HEK293 (cell line): ENCODE results near the gene ELF1.

Experiments
- CTCF ChIA-PET: fragments of 350-600 bp; formaldehyde crosslinking; extraction: SDS; loops from one replicate; lab custom pipeline; 2021; ENCODE audit warnings: antibody characterized with exemption; lab: Yijun Ruan, JAX
- POLR2A ChIA-PET: fragments of 300-600 bp; formaldehyde crosslinking; extraction: SDS; loops from one replicate; lab custom pipeline; 2020; ENCODE audit warnings: antibody characterized with exemption, inconsistent platforms; lab: Yijun Ruan, JAX
- H3K27ac ChIP-seq: fragments of 200-500 bp; sonication (Bioruptor generic); 2 replicates; pipeline ENCODE4 v1.5.1; 2014; ENCODE audit warnings: low read depth, low read length, control low read depth, inconsistent platforms; ENCODE audit errors: extremely low read depth
- H3K36me3 ChIP-seq, 2 experiments: fragments of 200-500 bp in 1 of 2; sonication (Bioruptor generic) in 1 of 2; 1 replicate in 1 of 2; 2 replicates in 1 of 2; pipeline ENCODE4 v1.5.1; 2014 to 2017; ENCODE audit warnings: inconsistent platforms in 2 of 2, low read length in 2 of 2; ENCODE audit not compliant: control insufficient read depth in 2 of 2, insufficient read depth in 1 of 2
- H3K4me1 ChIP-seq: fragments of 200-500 bp; sonication (Bioruptor generic); 2 replicates; pipeline ENCODE4 v1.5.1; 2014; ENCODE audit warnings: mild to moderate bottlenecking, low read length, inconsistent platforms; ENCODE audit not compliant: control insufficient read depth, insufficient read depth
- H3K4me3 ChIP-seq: 2 replicates; pipeline ENCODE4 v1.5.1; 2011; ENCODE audit warnings: low read depth, mild to moderate bottlenecking, control low read depth, low read length, moderate library complexity
- H3K9me3 ChIP-seq: fragments of 200-500 bp; sonication (Bioruptor generic); 2 replicates; pipeline ENCODE4 v1.5.1; 2014; ENCODE audit warnings: low read depth, low read length, inconsistent platforms; ENCODE audit not compliant: control insufficient read depth, insufficient read depth
- FEZF1 ChIP-seq: fragments of 450-650 bp; formaldehyde crosslinking; IDR thresholded peaks from 2 replicates; pipeline ENCODE4 v1.5.1; 2016; ENCODE audit warnings: missing biosample characterization, missing genetic modification characterization
- GLIS1 ChIP-seq: fragments of 450-650 bp; formaldehyde crosslinking; IDR thresholded peaks from 2 replicates; pipeline ENCODE4 v1.5.1; 2016; ENCODE audit warnings: missing biosample characterization, missing genetic modification characterization
- PRDM4 ChIP-seq: fragments of 450-650 bp; formaldehyde crosslinking; IDR thresholded peaks from 2 replicates; pipeline ENCODE4 v1.5.1; 2017; ENCODE audit warnings: missing biosample characterization, missing genetic modification characterization
- ZBTB1 ChIP-seq: fragments of 450-650 bp; formaldehyde crosslinking; IDR thresholded peaks from 2 replicates; pipeline ENCODE4 v1.5.1; 2016; ENCODE audit warnings: missing biosample characterization, missing genetic modification characterization
- ZBTB17 ChIP-seq: fragments of 450-650 bp; formaldehyde crosslinking; IDR thresholded peaks from 2 replicates; pipeline ENCODE4 v1.5.1; 2016; ENCODE audit warnings: missing biosample characterization, missing genetic modification characterization
- ZBTB8A ChIP-seq: fragments of 450-650 bp; formaldehyde crosslinking; IDR thresholded peaks from 2 replicates; pipeline ENCODE4 v1.5.1; 2016; ENCODE audit warnings: missing biosample characterization, missing genetic modification characterization
- ZFP41 ChIP-seq: fragments of 450-650 bp; formaldehyde crosslinking; IDR thresholded peaks from 2 replicates; pipeline ENCODE4 v1.5.1; 2016; ENCODE audit warnings: missing biosample characterization, missing genetic modification characterization, borderline replicate concordance
- ZNF133 ChIP-seq: fragments of 450-650 bp; formaldehyde crosslinking; IDR thresholded peaks from 2 replicates; pipeline ENCODE4 v1.5.1; 2016; ENCODE audit warnings: missing biosample characterization, missing genetic modification characterization
- ZNF157 ChIP-seq: fragments of 450-650 bp; formaldehyde crosslinking; IDR thresholded peaks from 2 replicates; pipeline ENCODE4 v1.5.1; 2016; ENCODE audit warnings: missing biosample characterization, missing genetic modification characterization
- ZNF174 ChIP-seq: fragments of 450-650 bp; formaldehyde crosslinking; IDR thresholded peaks from 2 replicates; pipeline ENCODE4 v1.5.0; 2017; ENCODE audit warnings: missing biosample characterization, mild to moderate bottlenecking, missing genetic modification characterization
- ZNF175 ChIP-seq: fragments of 450-650 bp; formaldehyde crosslinking; IDR thresholded peaks from 2 replicates; pipeline ENCODE4 v1.5.1; 2016; ENCODE audit warnings: missing biosample characterization, missing genetic modification characterization
- ZNF202 ChIP-seq: fragments of 450-650 bp; formaldehyde crosslinking; IDR thresholded peaks from 2 replicates; pipeline ENCODE4 v1.5.1; 2016; ENCODE audit warnings: missing biosample characterization, missing genetic modification characterization, borderline replicate concordance
- ZNF211 ChIP-seq: fragments of 450-650 bp; formaldehyde crosslinking; IDR thresholded peaks from 2 replicates; pipeline ENCODE4 v1.5.1; 2016; ENCODE audit warnings: low read depth, missing biosample characterization, missing genetic modification characterization
- ZNF248 ChIP-seq: fragments of 450-650 bp; formaldehyde crosslinking; IDR thresholded peaks from 2 replicates; pipeline ENCODE4 v1.5.1; 2017; ENCODE audit warnings: missing biosample characterization, missing genetic modification characterization
- ZNF266 ChIP-seq: fragments of 450-650 bp; formaldehyde crosslinking; IDR thresholded peaks from 2 replicates; pipeline ENCODE4 v1.5.1; 2016; ENCODE audit warnings: missing biosample characterization, missing genetic modification characterization, low read depth
- ZNF311 ChIP-seq: fragments of 450-650 bp; formaldehyde crosslinking; IDR thresholded peaks from 2 replicates; pipeline ENCODE4 v1.5.1; 2017; ENCODE audit warnings: missing biosample characterization, missing genetic modification characterization, borderline replicate concordance
- ZNF362 ChIP-seq: fragments of 450-650 bp; formaldehyde crosslinking; IDR thresholded peaks from 2 replicates; pipeline ENCODE4 v1.5.1; 2016; ENCODE audit warnings: missing biosample characterization, missing genetic modification characterization
- ZNF394 ChIP-seq: fragments of 450-650 bp; formaldehyde crosslinking; IDR thresholded peaks from 2 replicates; pipeline ENCODE4 v1.5.1; 2016; ENCODE audit warnings: missing biosample characterization, missing genetic modification characterization, mild to moderate bottlenecking, moderate library complexity, borderline replicate concordance
- ZNF548 ChIP-seq: fragments of 450-650 bp; formaldehyde crosslinking; IDR thresholded peaks from 2 replicates; pipeline ENCODE4 v1.5.1; 2016; ENCODE audit warnings: missing biosample characterization, missing genetic modification characterization
- ZNF558 ChIP-seq: fragments of 450-650 bp; formaldehyde crosslinking; IDR thresholded peaks from 2 replicates; pipeline ENCODE4 v1.5.1; 2016; ENCODE audit warnings: missing biosample characterization, missing genetic modification characterization
- ZNF585B ChIP-seq: fragments of 450-650 bp; formaldehyde crosslinking; IDR thresholded peaks from 2 replicates; pipeline ENCODE4 v1.5.1; 2016; ENCODE audit warnings: missing biosample characterization, missing genetic modification characterization
- ZNF704 ChIP-seq: fragments of 450-650 bp; formaldehyde crosslinking; IDR thresholded peaks from 2 replicates; pipeline ENCODE4 v1.5.1; 2016; ENCODE audit warnings: missing biosample characterization, missing genetic modification characterization
- ZSCAN23 ChIP-seq: fragments of 450-650 bp; formaldehyde crosslinking; IDR thresholded peaks from 2 replicates; pipeline ENCODE4 v1.5.1; 2016; ENCODE audit warnings: missing biosample characterization, missing genetic modification characterization
- ZSCAN30 ChIP-seq: fragments of 450-650 bp; IDR thresholded peaks from 2 replicates; pipeline ENCODE4 v1.5.1; 2018; ENCODE audit warnings: missing biosample characterization, mild to moderate bottlenecking, missing genetic modification characterization, moderate library complexity

The ELF1 gene

GRCh38 chr13:40927929-40928328, 91.2 kb downstream of the ELF1 start (continued):
- TF ChIP-seq ZNF266 (tag by site-specific recombination): no peak

- ChIA-PET POLR2A (no interaction called here), CTCF (no interaction called here)
- TF ChIP-seq ZNF175 (tag by site-specific recombination): no peak
- no peak for TF ChIP-seq ZNF704 (tag by site-specific recombination)
- no peak for TF ChIP-seq GLIS1 (tag by site-specific recombination)
- TF ChIP-seq ZBTB8A (tag by site-specific recombination): no peak
- no peak for TF ChIP-seq ZSCAN23 (tag by site-specific recombination)
These were observed 95.2 kb downstream of the ELF1 start for GRCh38 chr13:40923867-40924266.

GRCh38 chr13:40922437-40923040, 96.6 kb downstream of the ELF1 start:
- ChIA-PET CTCF (interaction anchor here (0.7 kb wide), 1 partner anchor 612 kb away, joined by 3 read pairs; no protein-coding TSS in a partner anchor), POLR2A (interaction anchor here (0.6 to 2.2 kb wide), 4 partner anchors 10 to 1536 kb away, joined by 3 to 10 read pairs (median 4); partner anchors contain the start of gene WBP4)
- Histone ChIP-seq H3K27ac (no peak overlapping the region), H3K9me3 (no peaks in the 10 kb centered on the region), H3K36me3 (no peaks in the 10 kb centered on the region), H3K4me1 (0 out of 2 replicates have a peak, but pooled peaks cover 2% of the 10 kb centered on the region)
- no peak for TF ChIP-seq ZNF248
- TF ChIP-seq ZNF211: no peak
- TF ChIP-seq ZNF202 (tag by site-specific recombination): 0 out of 2 replicates have a peak, but pooled peaks have one; percentile 9
- TF ChIP-seq, all 188 proteins: peak for 1
- H3K4me3 ChIP-seq: no peak overlapping the region

More at GRCh38 chr13:40923867-40924266, 95.2 kb downstream of the ELF1 start:
- H3K4me1 ChIP-seq: 0 out of 2 replicates have a peak, but pooled peaks cover 2% of the 10 kb centered on the region
- no peaks in the 10 kb centered on the region for H3K36me3 ChIP-seq
- no peak overlapping the region for H3K4me3 ChIP-seq
- H3K27ac ChIP-seq: no peak overlapping the region
- H3K9me3 ChIP-seq: no peaks in the 10 kb centered on the region

GRCh38 chr13:40920826-40921225, 98.3 kb downstream of the ELF1 start:
- POLR2A ChIA-PET: interaction anchor here (1.2 to 2.2 kb wide), 2 partner anchors 131 to 140 kb away, joined by 7 to 10 read pairs; partner anchors contain the start of genes SLC25A15 and WBP4
- CTCF ChIA-PET: interaction anchor here (0.6 to 1.3 kb wide), 4 partner anchors 12 to 1044 kb away, joined by 3 read pairs; no protein-coding TSS in a partner anchor
- Histone ChIP-seq H3K27ac (peak overlapping the region; percentile 71; the same call in 1 of the 2 replicates), H3K36me3 (no peaks in the 10 kb centered on the region), H3K9me3 (no peaks in the 10 kb centered on the region), H3K4me1 (0 out of 2 replicates have a peak, but pooled peaks cover 2% of the 10 kb centered on the region), H3K4me3 (peak overlapping the region; percentile 56)
- no peak for TF ChIP-seq ZFP41 (tag by site-specific recombination)
- no peak for TF ChIP-seq ZNF394 (tag by site-specific recombination)
- no peak for TF ChIP-seq ZBTB1 (tag by site-specific recombination)
- TF ChIP-seq ZBTB17 (tag by site-specific recombination): no peak
- no peak for TF ChIP-seq ZNF157 (tag by site-specific recombination)
- TF ChIP-seq ZNF174 (tag by site-specific recombination): no peak
- no peak for TF ChIP-seq ZNF362
- TF ChIP-seq FEZF1: no peak
- no peak for TF ChIP-seq ZSCAN30 (tag by site-specific recombination)
- TF ChIP-seq PRDM4 (tag by site-specific recombination): no peak
- no peak for TF ChIP-seq ZBTB8A (tag by site-specific recombination)
- no peak for TF ChIP-seq ZNF585B (tag by site-specific recombination)
- TF ChIP-seq ZNF558 (tag by site-specific recombination): no peak
- no peak for TF ChIP-seq ZNF133 (tag by site-specific recombination)
- no peak for TF ChIP-seq ZNF311 (tag by site-specific recombination)
- no peak for TF ChIP-seq ZNF548
